ENCODE data around the gene RGS18. TPM values are rescaled to one million over a fixed set of nuclear protein-coding genes. Genes with fewer than 3 reads are reported as not detected.

The RGS18 gene
- total RNA-seq, 1 experiment from 2014 or later = not detected

GRCh38 chr1:192159014-192159413 is 752 bp downstream of the RGS18 start:
- Mint-ChIP-seq H3K9me3 (0 out of 5 replicates have a peak, but pooled peaks cover 0 to 2% of the 10 kb centered on the region in 2 experiments), H3K4me3 (no peak overlapping the region), H3K36me3 (ENCODE audit: insufficient read depth in 1 of 3, low read depth in 3 of 3) (peaks cover 0 to 5% (median 0%) of the 10 kb centered on the region in 3 experiments; a peak in 2 of 7 replicates), H3K27me3 (ENCODE audit: low read depth) (no peaks in the 10 kb centered on the region), H3K4me1 (peaks cover 2 to 3% of the 10 kb centered on the region in 2 experiments; a peak in 1 of 4 replicates), H3K27ac (no peak overlapping the region; a peak in 1 of 7 replicates)
- Histone ChIP-seq H3K4me2 (ENCODE audit: insufficient read depth, insufficient read length, low read length) (no peak overlapping the region), H3K56ac (ENCODE audit: insufficient read length, low read depth, low read length) (no peak overlapping the region), H2BK12ac (ENCODE audit: insufficient read length, low read depth, low read length) (no peak overlapping the region), H3K14ac (ENCODE audit: insufficient read depth, low read length) (no peak overlapping the region), H3K23me2 (ENCODE audit: insufficient read length, low read depth, low read length, poor library complexity, severe bottlenecking) (no peaks in the 10 kb centered on the region), H2AK5ac (ENCODE audit: insufficient read length, low read length) (no peak overlapping the region), H3K27ac (ENCODE audit: insufficient read length, low read depth, low read length) (no peak overlapping the region), H4K5ac (ENCODE audit: insufficient read length, low read depth, low read length) (no peak overlapping the region), H3K9ac (ENCODE audit: extremely low read depth, insufficient read length, low read length) (no peak overlapping the region), H4K20me1 (ENCODE audit: control insufficient read depth, insufficient read depth, insufficient read length) (no peaks in the 10 kb centered on the region), H2BK5ac (ENCODE audit: insufficient read length, low read length) (no peak overlapping the region), H3K79me1 (ENCODE audit: insufficient read depth, low read depth, low read length, poor library complexity, severe bottlenecking) (no peaks in the 10 kb centered on the region), H4K8ac (replicated peaks; ENCODE audit: insufficient read length, low read depth, low read length) (no peak overlapping the region), H4K91ac (ENCODE audit: insufficient read length, low read depth, low read length) (no peak overlapping the region), H3K18ac (ENCODE audit: insufficient read length, low read depth, low read length) (no peak overlapping the region), H2BK15ac (ENCODE audit: low read depth, low read length) (no peak overlapping the region), H3K4me1 (ENCODE audit: insufficient read depth, low read length) (no peaks in the 10 kb centered on the region), H2AFZ (ENCODE audit: low read length) (no peak overlapping the region), H3K23ac (ENCODE audit: insufficient read length, low read depth, low read length) (no peak overlapping the region), H3K4ac (ENCODE audit: low read depth, low read length) (no peak overlapping the region), H3T11ph (ENCODE audit: low read length) (no peak overlapping the region), H3K27me3 (ENCODE audit: insufficient read depth, low read length) (no peaks in the 10 kb centered on the region), H3K9me3 (ENCODE audit: control insufficient read depth, low read depth, low read length) (no peaks in the 10 kb centered on the region), H2BK20ac (ENCODE audit: low read depth, low read length, poor library complexity, severe bottlenecking) (no peak overlapping the region), H3K79me2 (ENCODE audit: insufficient read depth, low read length) (no peaks in the 10 kb centered on the region), H2BK120ac (ENCODE audit: low read depth, low read length, poor library complexity, severe bottlenecking) (no peak overlapping the region)
- DNase-seq = no peak
- no peak for TF ChIP-seq CTCF (conservative IDR thresholded peaks at IDR 0.05)
- WGBS (ENCODE audit: extremely low coverage, insufficient read length, low lambda C conversion rate) = no CpG with 5 or more reads among the region's 4 CpGs

Data from H9 (cell line).